Keratinocyte (primary cell): ENCODE measurements around the gene PCSK6. TPM values are rescaled to one million over a fixed set of nuclear protein-coding genes. Genes with fewer than 3 reads are reported as not detected.

ENCODE experiments used
- DNase-seq: peaks from one replicate; pipeline ENCODE4 v3.0.0-alpha.2; 2011; ENCODE audit warnings: low read depth, missing footprints, low spot score
- FAIRE-seq: peaks from 2 replicates; lab custom pipeline; 2011; peaks lifted over from hg19 to GRCh38; lab: Jason Lieb, UNC
- H2AFZ ChIP-seq: 2 replicates; pipeline ENCODE4 v1.6.0; 2012; ENCODE audit warnings: low read length, control low read depth, inconsistent platforms; ENCODE audit not compliant: control insufficient read depth
- H3K27ac ChIP-seq: 2 replicates; pipeline ENCODE4 v1.5.1; 2011; ENCODE audit warnings: low read length; ENCODE audit not compliant: control insufficient read depth, insufficient read depth
- H3K27me3 ChIP-seq: 3 replicates; pipeline ENCODE4 v1.6.0; 2011; ENCODE audit warnings: low read length; ENCODE audit not compliant: control insufficient read depth, insufficient read depth; ENCODE audit errors: extremely low read depth
- H3K36me3 ChIP-seq, 2 experiments: 2 replicates in 1 of 2; 3 replicates in 1 of 2; pipeline ENCODE4 v1.5.1; 2011; ENCODE audit warnings: low read length in 2 of 2, mild to moderate bottlenecking in 1 of 2; ENCODE audit not compliant: control insufficient read depth in 2 of 2, insufficient read depth in 2 of 2; ENCODE audit errors: extremely low read depth in 1 of 2
- H3K4me1 ChIP-seq: 3 replicates; pipeline ENCODE4 v1.5.1; 2011; ENCODE audit warnings: low read length; ENCODE audit not compliant: control insufficient read depth, insufficient read depth; ENCODE audit errors: extremely low read depth
- H3K4me2 ChIP-seq: 3 replicates; pipeline ENCODE4 v1.6.0; 2011; ENCODE audit warnings: low read depth, low read length; ENCODE audit not compliant: control insufficient read depth, insufficient read depth; ENCODE audit errors: extremely low read depth
- H3K4me3 ChIP-seq, 3 experiments: fragments of 200-600 bp in 1 of 3; sonication (generic) in 1 of 3; 2 replicates in 2 of 3; 3 replicates in 1 of 3; pipeline ENCODE4 v1.5.1; 2011 to 2016; ENCODE audit warnings: low read length in 3 of 3, mild to moderate bottlenecking in 3 of 3, control low read depth in 2 of 3, inconsistent platforms in 1 of 3, low read depth in 1 of 3, mixed read lengths in 1 of 3, mixed run types in 1 of 3, moderate library complexity in 1 of 3; ENCODE audit not compliant: control insufficient read depth in 2 of 3, insufficient read depth in 2 of 3; ENCODE audit errors: extremely low read depth in 1 of 3
- H3K79me2 ChIP-seq: 2 replicates; pipeline ENCODE4 v1.6.0; 2012; ENCODE audit warnings: low read length; ENCODE audit not compliant: control insufficient read depth, insufficient read depth
- H3K9ac ChIP-seq: 3 replicates; pipeline ENCODE4 v1.6.0; 2011; ENCODE audit warnings: low read length; ENCODE audit not compliant: control insufficient read depth, insufficient read depth; ENCODE audit errors: extremely low read depth
- H3K9me1 ChIP-seq: 3 replicates; pipeline ENCODE4 v1.6.0; 2011; ENCODE audit warnings: low read length; ENCODE audit not compliant: control insufficient read depth, insufficient read depth; ENCODE audit errors: extremely low read depth
- H3K9me3 ChIP-seq: 2 replicates; pipeline ENCODE4 v1.5.1; 2012; ENCODE audit warnings: low read depth, low read length; ENCODE audit not compliant: control insufficient read depth
- H4K20me1 ChIP-seq: 3 replicates; pipeline ENCODE4 v1.6.0; 2011; ENCODE audit warnings: low read length; ENCODE audit not compliant: control insufficient read depth, insufficient read depth; ENCODE audit errors: extremely low read depth
- EZH2 ChIP-seq: IDR thresholded peaks from one replicate; pipeline ENCODE4 v1.6.1; 2012; ENCODE audit warnings: inconsistent platforms, mild to moderate bottlenecking, low read length, moderate library complexity
- dilution Hi-C: fragments of 300-500 bp; cut with MboI; formaldehyde crosslinking; loops from one replicate; pipeline ENCODE4 v1.7.0; 2020; ENCODE audit warnings: low sequenced_read_pairs; ENCODE audit not compliant: extremely low pct_ligation_motif_present
- polyA plus RNA-seq, 5 experiments: library from polyadenylated mRNA; depleted of rRNA in 3 of 5; stranded (reverse) in 3 of 5; stranded (forward) in 1 of 5; unstranded in 1 of 5; fragments of >200 nt; gene quantifications; 1 replicate in 1 of 5; 2 replicates in 3 of 5; 3 replicates in 1 of 5; pipeline versions ENCODE4 v1.2.1 to v1.2.3, GENCODE V29; 2011 to 2012; ENCODE audit warnings: missing spikeins in 2 of 5, low read depth in 1 of 5, low replicate concordance in 1 of 5
- TF ChIP-seq, protein P1 (sequence below), 3 experiments: IDR thresholded peaks in 1 of 3; conservative IDR thresholded peaks in 1 of 3; optimal IDR thresholded peaks in 1 of 3; 2 replicates in 2 of 3; 3 replicates in 1 of 3; pipeline versions ENCODE3 to v1.5.1; 2011; ENCODE audit warnings: low read length in 3 of 3, mild to moderate bottlenecking in 3 of 3, moderate library complexity in 2 of 3, control low read depth in 1 of 3, inconsistent platforms in 1 of 3; ENCODE audit not compliant: insufficient read depth in 2 of 3; ENCODE audit errors: extremely low read depth in 1 of 3

PCSK6 gene
- polyA plus RNA-seq, 1 donor (not counting 4 experiments of a cell fraction or from before 2014, with no cell fraction given) = 3.1 TPM

GRCh38 chr15:101401286-101401685, 88.2 kb downstream of the PCSK6 start:
- TF ChIP-seq, protein P1, sequence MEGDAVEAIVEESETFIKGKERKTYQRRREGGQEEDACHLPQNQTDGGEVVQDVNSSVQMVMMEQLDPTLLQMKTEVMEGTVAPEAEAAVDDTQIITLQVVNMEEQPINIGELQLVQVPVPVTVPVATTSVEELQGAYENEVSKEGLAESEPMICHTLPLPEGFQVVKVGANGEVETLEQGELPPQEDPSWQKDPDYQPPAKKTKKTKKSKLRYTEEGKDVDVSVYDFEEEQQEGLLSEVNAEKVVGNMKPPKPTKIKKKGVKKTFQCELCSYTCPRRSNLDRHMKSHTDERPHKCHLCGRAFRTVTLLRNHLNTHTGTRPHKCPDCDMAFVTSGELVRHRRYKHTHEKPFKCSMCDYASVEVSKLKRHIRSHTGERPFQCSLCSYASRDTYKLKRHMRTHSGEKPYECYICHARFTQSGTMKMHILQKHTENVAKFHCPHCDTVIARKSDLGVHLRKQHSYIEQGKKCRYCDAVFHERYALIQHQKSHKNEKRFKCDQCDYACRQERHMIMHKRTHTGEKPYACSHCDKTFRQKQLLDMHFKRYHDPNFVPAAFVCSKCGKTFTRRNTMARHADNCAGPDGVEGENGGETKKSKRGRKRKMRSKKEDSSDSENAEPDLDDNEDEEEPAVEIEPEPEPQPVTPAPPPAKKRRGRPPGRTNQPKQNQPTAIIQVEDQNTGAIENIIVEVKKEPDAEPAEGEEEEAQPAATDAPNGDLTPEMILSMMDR (optimal IDR thresholded peaks at IDR 0.05 in 1 of 3, IDR thresholded peaks at IDR 0.05 in 1 of 3, conservative IDR thresholded peaks at IDR 0.05 in 1 of 3; ENCODE audit: extremely low read depth in 1 of 3, insufficient read depth in 2 of 3, low read length in 3 of 3) = no peak
- TF ChIP-seq EZH2 = no peak
- H3K9ac ChIP-seq = no peak overlapping the region
- no peak overlapping the region for H3K4me3 ChIP-seq
- no peak for FAIRE-seq
- no peaks in the 10 kb centered on the region for H3K4me1 ChIP-seq
- DNase-seq = no peak
- no peaks in the 10 kb centered on the region for H3K27me3 ChIP-seq
- no peaks in the 10 kb centered on the region for H4K20me1 ChIP-seq
- H3K9me1 ChIP-seq = no peaks in the 10 kb centered on the region
- no peak overlapping the region for H3K4me2 ChIP-seq
- H3K79me2 ChIP-seq = no peaks in the 10 kb centered on the region
- no peak overlapping the region for H3K27ac ChIP-seq
- H3K9me3 ChIP-seq = no peaks in the 10 kb centered on the region
- H3K36me3 ChIP-seq = no peaks in the 10 kb centered on the region
- dilution Hi-C loops = no loop called here
- H2AFZ ChIP-seq = no peak overlapping the region

DNA sequence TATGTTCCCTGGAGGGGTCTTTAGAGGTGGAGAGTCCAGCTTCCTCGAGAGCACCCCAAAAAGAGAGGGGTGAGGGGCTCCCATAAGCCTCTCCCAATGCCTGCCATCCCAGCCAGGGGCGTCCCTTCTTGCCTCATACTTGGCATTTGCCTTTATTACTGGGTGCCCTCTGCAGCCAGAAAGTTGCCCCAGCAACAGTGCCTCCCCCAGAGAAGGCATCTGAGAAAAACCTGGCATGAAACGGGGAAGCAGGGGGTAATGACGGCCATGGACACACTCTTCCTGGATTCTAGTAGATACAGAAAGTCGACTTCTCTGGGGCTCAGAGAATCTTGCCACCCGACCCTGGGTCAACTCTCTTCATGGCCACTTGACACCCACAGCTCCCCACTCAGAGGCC, 90.1 kb downstream of the PCSK6 start:
- DNase-seq (no peak), FAIRE-seq (no peak)
- Histone ChIP-seq H4K20me1 (no peaks in the 10 kb centered on the region), H3K9ac (no peak overlapping the region), H3K36me3 (no peaks in the 10 kb centered on the region), H3K27ac (no peak overlapping the region), H2AFZ (no peak overlapping the region), H3K4me3 (no peak overlapping the region), H3K27me3 (no peaks in the 10 kb centered on the region), H3K9me3 (no peaks in the 10 kb centered on the region), H3K4me1 (no peaks in the 10 kb centered on the region), H3K4me2 (no peak overlapping the region), H3K9me1 (no peaks in the 10 kb centered on the region), H3K79me2 (no peaks in the 10 kb centered on the region)
- no peak for TF ChIP-seq EZH2
- TF ChIP-seq, protein P1 (optimal IDR thresholded peaks at IDR 0.05 in 1 of 3, IDR thresholded peaks at IDR 0.05 in 1 of 3, conservative IDR thresholded peaks at IDR 0.05 in 1 of 3; ENCODE audit: extremely low read depth in 1 of 3, insufficient read depth in 2 of 3, low read length in 3 of 3) = no peak
- dilution Hi-C loops = no loop called here
